SJCRH30 (cell line): ENCODE results near the gene EFCAB7. TPM values are rescaled to one million over a fixed set of nuclear protein-coding genes. Genes with fewer than 3 reads are reported as not detected.
"Not testable (repeated sequence)": the region's sequence is repeated elsewhere in the genome, so short reads cannot be mapped to it uniquely, and the experiment has no call there.

Experiments
- DNase-seq, 2 experiments: peaks; one replicate each; pipeline ENCODE4 v3.0.0-alpha.2; 2015 to 2020
- H3K27ac ChIP-seq: fragments of 250-450 bp; sonication (Bioruptor Pico); 2 replicates; pipeline ENCODE4 v1.5.1; 2020; ENCODE audit warnings: mild to moderate bottlenecking, moderate library complexity
- H3K27me3 ChIP-seq: fragments of 250-450 bp; sonication (Bioruptor Pico); 2 replicates; pipeline ENCODE4 v1.5.1; 2020; ENCODE audit warnings: mild to moderate bottlenecking, moderate library complexity
- H3K36me3 ChIP-seq: fragments of 250-450 bp; sonication (Bioruptor Pico); 2 replicates; pipeline ENCODE4 v1.5.1; 2020; ENCODE audit warnings: mild to moderate bottlenecking, moderate library complexity
- H3K4me1 ChIP-seq: fragments of 250-450 bp; sonication (Bioruptor Pico); 2 replicates; pipeline ENCODE4 v1.5.1; 2020; ENCODE audit warnings: mild to moderate bottlenecking, moderate library complexity
- H3K4me3 ChIP-seq: fragments of 250-450 bp; sonication (Bioruptor Pico); 2 replicates; pipeline ENCODE4 v1.5.1; 2020; ENCODE audit warnings: mild to moderate bottlenecking, moderate library complexity
- H3K9me3 ChIP-seq: fragments of 250-450 bp; sonication (Bioruptor Pico); replicated peaks from 2 replicates; pipeline ENCODE4 v1.5.1; 2020; ENCODE audit warnings: mild to moderate bottlenecking, moderate library complexity
- total RNA-seq: library from RNA; depleted of rRNA; stranded (reverse); fragments of >200 nt; shearing (Covaris generic); gene quantifications from 2 replicates; pipeline ENCODE4 v1.2.3, GENCODE V29; 2014

The EFCAB7 gene
- total RNA-seq, 1 experiment from 2014 or later, result 15.5 TPM

DNA sequence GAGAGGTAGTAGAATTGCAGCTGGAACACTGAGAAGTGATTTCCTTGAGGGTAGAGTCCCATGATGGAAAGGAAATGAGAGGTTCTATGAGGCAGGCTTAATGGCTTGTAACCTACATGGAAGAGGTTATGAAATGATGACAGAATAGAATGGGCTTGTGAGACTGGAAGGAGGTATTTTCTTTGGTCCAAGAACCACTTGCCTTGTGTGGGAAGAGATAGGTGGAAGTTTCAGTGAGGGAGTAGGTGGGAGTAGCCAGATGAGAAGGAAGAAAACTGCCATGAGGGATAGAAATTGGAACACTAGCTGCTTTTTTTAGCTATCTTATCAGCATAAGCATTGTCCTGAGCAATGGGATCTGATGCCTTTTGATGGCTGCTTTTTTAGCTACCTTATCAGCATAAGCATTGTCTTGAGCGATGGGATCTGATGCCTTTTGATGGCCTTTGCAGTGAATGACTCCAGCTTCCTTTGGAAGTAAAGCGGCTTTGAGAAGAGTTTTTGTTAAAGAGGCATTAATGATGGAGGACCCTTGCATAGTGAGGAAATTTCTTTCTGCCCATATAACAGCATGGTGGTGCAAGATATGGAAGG is 51.0 kb downstream of the EFCAB7 start:
- not testable (repeated sequence) for H3K4me3 ChIP-seq, DNase-seq, H3K27ac ChIP-seq, H3K4me1 ChIP-seq, H3K27me3 ChIP-seq, H3K9me3 ChIP-seq, H3K36me3 ChIP-seq

DNA sequence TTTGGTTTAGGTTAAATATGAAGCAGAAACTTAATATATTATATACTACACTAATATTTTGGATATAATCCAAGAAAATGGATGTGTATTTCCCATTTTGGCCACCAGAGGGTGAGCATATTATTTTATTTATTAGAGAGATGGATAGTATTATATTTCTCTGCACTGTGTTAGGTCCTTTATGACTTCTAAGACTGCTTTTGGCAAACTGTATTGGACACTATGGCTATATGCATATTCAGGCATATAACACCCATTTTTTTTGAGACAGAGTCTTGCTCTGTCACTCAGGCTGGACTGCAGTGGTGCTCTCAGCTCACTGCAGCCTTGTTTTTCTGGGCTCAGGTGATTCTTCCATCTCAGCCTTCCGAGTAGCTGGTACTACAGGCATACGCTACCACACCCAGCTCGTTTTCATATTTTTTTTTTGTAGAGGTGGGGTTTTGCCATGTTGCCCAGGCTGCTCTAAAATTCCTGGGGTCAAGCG is 52.1 kb downstream of the EFCAB7 start:
- Histone ChIP-seq H3K36me3 (no peaks in the 10 kb centered on the region), H3K4me3 (no peak overlapping the region), H3K9me3 (no peaks in the 10 kb centered on the region), H3K27ac (no peak overlapping the region), H3K27me3 (no peaks in the 10 kb centered on the region), H3K4me1 (no peaks in the 10 kb centered on the region)
- peak in 1 of 2 experiments; percentile 64 for DNase-seq

DNA sequence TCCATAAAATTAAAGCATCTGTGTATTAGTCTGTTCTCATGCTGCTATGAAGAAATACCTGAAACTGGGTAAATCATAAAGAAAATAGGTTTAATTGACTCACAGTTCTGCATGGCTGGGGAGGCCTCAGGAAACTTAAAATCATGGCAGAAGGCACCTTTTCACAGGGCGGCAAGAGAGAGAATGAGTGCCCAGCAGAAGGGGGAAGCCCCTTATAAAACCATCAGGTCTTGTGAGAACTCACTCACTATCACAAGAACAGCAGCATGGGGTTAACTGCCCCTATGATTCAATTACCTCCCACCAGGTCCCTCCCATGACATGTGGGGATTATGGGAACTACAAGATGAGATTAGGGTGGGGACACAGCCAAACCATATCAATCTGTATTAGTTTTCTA is 63.0 kb downstream of the EFCAB7 start:
- DNase-seq, H3K4me1 ChIP-seq, H3K27me3 ChIP-seq, H3K9me3 ChIP-seq, H3K36me3 ChIP-seq, H3K27ac ChIP-seq, H3K4me3 ChIP-seq: not testable (repeated sequence)

DNA sequence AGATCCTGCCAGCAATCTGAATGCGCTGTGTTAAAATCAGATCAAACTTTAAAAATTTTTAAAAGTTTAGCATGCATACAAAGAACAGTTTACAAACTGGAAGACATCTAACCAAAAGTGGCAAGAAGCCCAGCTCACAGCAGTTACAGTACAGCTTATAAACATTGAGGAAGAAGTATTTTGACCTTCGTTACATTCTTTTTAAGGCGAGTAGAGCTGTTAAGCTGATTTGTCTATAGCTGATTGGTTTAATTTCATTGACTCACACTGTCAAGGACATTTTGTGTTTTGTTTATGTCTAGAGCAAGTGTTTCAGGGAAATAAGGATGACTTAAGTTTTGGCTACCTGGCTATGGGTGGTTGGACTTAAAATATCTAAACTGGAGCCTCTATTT is 66.8 kb downstream of the EFCAB7 start:
- Histone ChIP-seq H3K4me1 (no peaks in the 10 kb centered on the region), H3K27me3 (no peaks in the 10 kb centered on the region), H3K27ac (no peak overlapping the region), H3K4me3 (no peak overlapping the region), H3K36me3 (no peaks in the 10 kb centered on the region), H3K9me3 (no peaks in the 10 kb centered on the region)
- no peak for DNase-seq

DNA sequence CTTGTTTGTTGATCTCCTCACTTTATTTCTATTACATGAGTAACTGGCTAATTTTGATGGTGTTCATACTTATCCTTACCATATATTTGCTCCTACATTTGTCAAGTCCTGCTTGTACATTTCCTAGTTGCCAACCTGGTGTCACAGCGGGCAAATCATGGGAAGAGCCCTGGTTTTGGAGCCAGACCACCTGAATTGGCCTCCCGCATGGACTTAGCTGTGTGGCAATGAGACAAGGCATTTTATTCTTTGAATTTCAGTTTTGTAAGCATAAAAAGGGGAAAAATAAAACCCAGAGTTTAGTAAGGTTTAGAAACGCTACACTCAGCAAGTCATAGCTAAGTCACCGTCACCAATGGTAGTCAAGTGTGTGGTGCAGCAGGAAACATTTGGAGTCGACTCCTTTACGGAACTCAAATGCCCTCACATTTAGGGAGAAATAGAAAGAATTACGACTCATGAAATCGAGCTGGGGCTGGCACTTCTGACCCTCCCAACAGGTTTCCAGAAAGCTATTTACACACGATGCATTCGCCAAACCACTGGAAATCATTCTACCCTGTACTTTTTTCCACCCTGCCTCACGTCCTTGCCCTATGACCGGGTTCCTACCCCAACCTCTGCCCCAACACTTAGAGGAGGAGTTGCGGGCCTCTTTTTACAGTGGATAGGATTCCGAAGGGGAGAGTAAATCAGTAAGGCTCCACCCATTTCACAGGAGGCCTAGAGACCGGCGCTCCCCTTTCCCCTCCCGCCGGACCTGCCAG is 69.4 kb downstream of the EFCAB7 start:
- H3K4me1 ChIP-seq, result no peaks in the 10 kb centered on the region
- no peaks in the 10 kb centered on the region for H3K9me3 ChIP-seq
- DNase-seq, result no peak
- H3K4me3 ChIP-seq, result peak overlapping the region; percentile 86
- no peaks in the 10 kb centered on the region for H3K36me3 ChIP-seq
- H3K27ac ChIP-seq, result peak overlapping the region; percentile 63; the same call in 1 of the 2 replicates
- no peaks in the 10 kb centered on the region for H3K27me3 ChIP-seq

DNA sequence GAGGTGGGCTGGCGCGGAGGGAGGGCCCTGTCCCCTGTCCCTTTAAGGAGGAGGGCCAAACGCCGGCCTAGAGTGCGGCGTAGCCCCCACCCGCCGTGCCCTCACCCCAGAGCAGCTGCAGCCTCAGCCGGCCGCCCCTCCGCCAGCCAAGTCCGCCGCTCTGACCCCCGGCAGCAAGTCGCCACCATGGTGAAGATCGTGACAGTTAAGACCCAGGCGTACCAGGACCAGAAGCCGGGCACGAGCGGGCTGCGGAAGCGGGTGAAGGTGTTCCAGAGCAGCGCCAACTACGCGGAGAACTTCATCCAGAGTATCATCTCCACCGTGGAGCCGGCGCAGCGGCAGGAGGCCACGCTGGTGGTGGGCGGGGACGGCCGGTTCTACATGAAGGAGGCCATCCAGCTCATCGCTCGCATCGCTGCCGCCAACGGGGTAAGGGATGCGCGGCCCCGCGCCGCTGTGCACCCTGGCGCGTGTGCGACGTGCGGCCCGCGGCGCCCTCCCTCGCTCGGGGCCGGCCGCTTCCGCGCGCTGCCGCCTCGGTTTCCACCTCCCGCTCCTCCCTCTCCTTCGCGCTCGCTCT is 70.1 kb downstream of the EFCAB7 start, which contains the start of gene PGM1:
TSS of gene PGM1 (plus strand) at position 109 of the 583 bp plus-strand sequence. CDS start at position 187, 78 bp downstream.
- no peaks in the 10 kb centered on the region for H3K4me1 ChIP-seq
- peak; percentile 87 to 88 for DNase-seq
- H3K9me3 ChIP-seq, result no peaks in the 10 kb centered on the region
- peak within 1 kb of the TSS; percentile 63 for H3K27ac ChIP-seq
- H3K4me3 ChIP-seq, result peak within 1 kb of the TSS; percentile 86
- no peaks in the 10 kb centered on the region for H3K27me3 ChIP-seq
- H3K36me3 ChIP-seq, result no peaks in the 10 kb centered on the region

DNA sequence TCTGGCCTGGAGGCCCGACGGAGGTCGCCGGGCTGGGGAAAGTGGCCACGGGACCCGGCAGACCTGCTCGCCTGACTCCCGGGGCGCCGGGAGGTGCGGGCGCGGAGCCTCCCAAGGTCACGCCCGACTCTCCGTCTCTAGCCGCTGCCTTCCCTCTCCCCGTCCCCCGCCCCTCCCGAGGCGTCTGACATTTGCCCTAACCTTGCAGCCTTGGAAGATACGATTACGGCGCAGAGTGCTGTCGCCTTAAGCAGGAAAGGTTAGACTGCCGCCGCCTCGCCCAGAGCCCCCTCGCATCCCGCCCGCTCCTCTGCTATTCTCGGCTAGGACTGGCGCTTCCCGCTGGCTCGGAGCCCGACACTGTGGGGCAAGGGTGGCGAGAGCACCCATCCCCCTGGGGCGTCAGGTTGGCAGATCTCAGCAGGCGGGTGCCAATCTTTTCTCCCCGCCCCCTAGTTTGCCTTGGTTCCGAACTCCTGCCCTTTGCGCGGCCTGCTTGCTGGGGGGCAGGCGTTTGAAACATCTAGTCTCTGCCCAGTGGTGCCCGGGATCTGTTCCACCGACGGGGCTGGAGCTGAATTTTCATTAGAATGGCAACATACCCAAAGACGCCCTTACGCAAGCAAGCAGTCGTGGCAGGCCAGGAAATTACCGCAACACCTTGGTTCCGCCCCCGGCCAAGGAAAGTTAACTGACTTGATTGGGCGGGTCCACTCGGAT is 70.7 kb downstream of the EFCAB7 start:
- DNase-seq, result peak; percentile 58 to 61
- Histone ChIP-seq H3K9me3 (no peaks in the 10 kb centered on the region), H3K4me3 (peak overlapping the region; percentile 86), H3K27ac (peak overlapping the region; percentile 63), H3K27me3 (no peaks in the 10 kb centered on the region), H3K36me3 (no peaks in the 10 kb centered on the region), H3K4me1 (no peaks in the 10 kb centered on the region)

DNA sequence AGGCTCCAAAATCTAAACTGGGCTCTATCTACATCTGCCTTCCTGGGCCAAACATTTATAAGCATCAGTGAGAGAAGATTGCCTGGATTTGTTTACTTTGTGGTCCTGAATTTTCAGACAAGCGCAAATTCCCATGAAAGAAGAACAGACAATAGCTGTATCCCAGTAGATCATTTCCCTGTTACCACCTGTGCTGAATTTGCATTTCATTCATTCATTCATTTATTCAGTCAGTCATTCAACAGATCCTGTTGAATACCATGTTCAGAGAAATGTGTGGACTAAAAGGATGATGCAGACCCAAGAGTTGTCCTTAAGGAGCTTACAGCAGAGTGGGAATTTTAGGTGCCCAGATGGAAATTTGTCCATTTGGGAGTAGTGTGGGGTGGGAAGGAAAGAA is 72.1 kb downstream of the EFCAB7 start:
- no peak for DNase-seq
- Histone ChIP-seq H3K27ac (no peak overlapping the region), H3K27me3 (no peaks in the 10 kb centered on the region), H3K9me3 (no peaks in the 10 kb centered on the region), H3K36me3 (no peaks in the 10 kb centered on the region), H3K4me3 (no peak overlapping the region), H3K4me1 (no peaks in the 10 kb centered on the region)

DNA sequence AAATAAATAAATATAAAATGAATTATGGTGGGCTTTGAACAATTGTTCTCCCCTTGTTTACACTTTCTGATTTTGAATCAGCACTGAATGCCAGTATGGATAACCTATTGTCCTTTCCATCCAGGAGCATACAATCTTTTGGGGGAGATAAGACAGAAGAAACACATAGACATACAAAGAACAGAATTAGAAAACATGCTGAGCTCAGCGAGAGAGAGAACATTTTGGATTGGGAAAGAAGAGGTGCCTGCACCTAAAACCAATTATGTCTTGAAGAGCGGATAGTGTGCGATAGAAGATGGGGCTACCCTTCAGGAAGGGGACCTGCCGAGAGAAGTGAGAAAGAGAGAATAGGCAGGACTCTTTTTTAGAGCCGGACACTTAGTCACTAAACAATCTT is 76.5 kb downstream of the EFCAB7 start:
- DNase-seq, result no peak
- Histone ChIP-seq H3K4me3 (no peak overlapping the region), H3K36me3 (no peaks in the 10 kb centered on the region), H3K27ac (no peak overlapping the region), H3K9me3 (no peaks in the 10 kb centered on the region), H3K27me3 (no peaks in the 10 kb centered on the region), H3K4me1 (peaks cover 13% of the 10 kb centered on the region)

DNA sequence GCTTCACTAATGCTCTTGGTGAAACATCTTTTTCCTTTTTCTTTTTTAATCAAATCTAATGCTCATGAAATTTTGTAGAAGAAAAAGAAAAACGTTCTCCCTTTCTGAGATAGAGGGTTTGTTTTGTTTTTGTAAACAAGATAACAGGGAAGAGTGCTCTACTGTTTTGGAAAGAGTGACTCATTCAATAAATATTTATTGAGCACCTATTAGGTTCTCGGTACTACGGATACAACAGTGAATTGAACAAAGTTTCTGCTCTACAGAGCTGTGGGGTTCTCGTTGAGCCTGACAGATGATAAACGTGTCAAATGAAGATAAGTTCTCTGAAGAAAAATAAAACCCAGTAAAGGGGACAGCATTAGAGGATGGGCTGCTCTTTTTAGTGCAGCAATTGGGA is 76.9 kb downstream of the EFCAB7 start:
- Histone ChIP-seq H3K4me1 (peaks cover 13% of the 10 kb centered on the region), H3K9me3 (no peaks in the 10 kb centered on the region), H3K4me3 (no peak overlapping the region), H3K27me3 (no peaks in the 10 kb centered on the region), H3K27ac (no peak overlapping the region), H3K36me3 (no peaks in the 10 kb centered on the region)
- no peak for DNase-seq

DNA sequence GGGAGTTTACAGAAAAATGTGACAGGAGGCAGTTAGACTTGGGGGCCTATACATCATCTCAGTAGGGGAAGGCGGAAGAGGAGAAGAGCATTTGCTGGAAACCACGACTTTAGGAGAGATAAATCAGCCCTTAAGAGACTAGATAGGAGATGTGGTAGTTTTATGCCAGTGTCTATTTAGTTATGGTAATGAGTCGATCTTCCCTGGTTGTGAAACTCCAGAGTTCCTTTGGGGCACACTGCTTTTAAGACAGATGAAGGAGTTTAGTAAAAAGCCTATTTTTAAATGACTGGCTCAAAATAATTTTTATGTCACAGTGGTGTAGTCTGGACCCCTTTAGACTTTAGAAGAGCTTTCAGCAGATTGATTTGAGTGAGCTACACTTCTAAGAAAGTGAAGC is 77.7 kb downstream of the EFCAB7 start:
- Histone ChIP-seq H3K27me3 (no peaks in the 10 kb centered on the region), H3K4me3 (no peak overlapping the region), H3K27ac (no peak overlapping the region), H3K4me1 (peaks cover 13% of the 10 kb centered on the region), H3K36me3 (no peaks in the 10 kb centered on the region), H3K9me3 (no peaks in the 10 kb centered on the region)
- DNase-seq, result no peak

DNA sequence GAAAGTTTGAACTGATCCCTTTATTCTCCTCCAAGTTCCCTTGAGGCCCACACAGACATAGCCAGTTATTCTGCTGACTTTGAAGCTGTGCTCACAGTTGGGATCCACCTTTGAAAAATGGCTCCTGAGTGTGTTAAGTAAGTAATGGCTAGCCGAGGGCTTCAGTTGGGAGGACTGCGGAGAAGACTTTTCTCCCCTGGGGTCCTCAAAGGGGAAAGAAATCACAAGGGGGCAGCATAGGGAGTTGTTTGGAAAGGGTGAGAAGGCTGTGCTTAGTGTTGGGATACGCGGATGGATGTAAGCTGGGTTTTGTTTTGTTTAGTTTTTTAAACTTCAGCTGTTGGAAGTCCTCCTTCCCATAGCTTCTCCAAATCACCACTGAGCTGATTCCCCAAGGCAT is 78.1 kb downstream of the EFCAB7 start:
- no peaks in the 10 kb centered on the region for H3K27me3 ChIP-seq
- no peak overlapping the region for H3K27ac ChIP-seq
- H3K9me3 ChIP-seq, result no peaks in the 10 kb centered on the region
- H3K36me3 ChIP-seq, result no peaks in the 10 kb centered on the region
- peaks cover 13% of the 10 kb centered on the region for H3K4me1 ChIP-seq
- DNase-seq, result peak; percentile 19 to 37
- no peak overlapping the region for H3K4me3 ChIP-seq

DNA sequence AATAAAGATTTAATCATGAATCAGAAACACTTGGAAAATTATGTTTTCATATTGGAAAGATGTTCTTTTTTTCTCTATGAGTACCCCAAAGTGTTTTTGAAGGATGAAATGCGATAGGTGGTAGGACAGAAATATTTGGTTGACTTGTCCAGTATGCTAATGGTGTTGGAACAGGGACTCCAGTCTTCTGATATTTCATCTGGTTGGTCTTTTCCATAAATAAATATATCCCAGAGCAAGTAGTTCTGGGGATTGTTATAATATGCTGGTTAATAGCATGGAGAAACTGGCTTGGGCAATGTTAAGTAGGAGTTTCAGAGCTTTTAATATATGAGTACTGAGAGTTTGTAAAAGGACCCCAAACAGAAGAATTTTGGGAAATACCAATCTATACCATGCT is 78.6 kb downstream of the EFCAB7 start:
- Histone ChIP-seq H3K27ac (no peak overlapping the region), H3K4me3 (no peak overlapping the region), H3K4me1 (peaks cover 13% of the 10 kb centered on the region), H3K27me3 (no peaks in the 10 kb centered on the region), H3K9me3 (no peaks in the 10 kb centered on the region), H3K36me3 (no peaks in the 10 kb centered on the region)
- no peak for DNase-seq

DNA sequence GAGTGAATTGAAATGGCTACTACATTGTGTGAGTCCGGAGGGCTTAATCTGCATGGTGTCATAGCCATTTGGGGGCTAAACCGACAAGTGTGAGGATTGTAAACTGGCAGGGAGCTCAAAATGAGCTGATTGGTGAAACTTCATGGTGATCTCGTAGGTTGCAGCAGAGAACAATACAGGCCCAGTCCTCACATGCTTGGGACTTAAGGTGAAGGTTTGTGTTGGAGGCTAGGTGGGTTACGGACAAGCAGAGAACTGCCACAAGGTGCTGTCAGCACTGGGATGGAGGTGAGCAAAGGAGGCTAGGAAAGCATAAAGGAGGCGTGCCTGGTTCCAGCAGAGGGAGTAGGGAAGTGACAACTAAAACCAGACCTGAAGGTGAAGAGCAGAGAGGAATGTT is 79.3 kb downstream of the EFCAB7 start:
- H3K4me1 ChIP-seq, result peaks cover 13% of the 10 kb centered on the region

DNA sequence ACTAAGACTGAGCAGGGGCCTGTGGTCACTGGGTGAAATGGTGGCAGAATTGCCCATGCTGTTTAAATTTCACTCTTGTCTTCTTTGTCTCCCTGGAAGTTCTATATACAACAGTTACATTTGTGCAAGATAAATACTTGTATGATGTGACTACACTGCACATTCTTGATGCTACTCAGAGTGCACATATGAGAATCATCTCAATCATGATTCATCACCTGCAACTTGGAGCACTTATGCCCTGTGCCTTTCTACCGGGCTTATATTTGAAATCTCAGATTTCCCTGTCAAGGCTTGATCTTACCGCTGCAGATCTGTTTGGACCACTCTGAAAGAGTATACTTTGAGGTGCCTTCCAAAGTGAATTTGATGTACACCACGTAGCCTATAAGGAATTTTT is 80.5 kb downstream of the EFCAB7 start:
- H3K4me3 ChIP-seq, result no peak overlapping the region
- no peak for DNase-seq
- peaks cover 13% of the 10 kb centered on the region for H3K4me1 ChIP-seq
- H3K36me3 ChIP-seq, result no peaks in the 10 kb centered on the region
- H3K27ac ChIP-seq, result no peak overlapping the region
- no peaks in the 10 kb centered on the region for H3K27me3 ChIP-seq
- H3K9me3 ChIP-seq, result no peaks in the 10 kb centered on the region

More for the DNA sequence above, 79.3 kb downstream of the EFCAB7 start:
- no peaks in the 10 kb centered on the region for H3K27me3 ChIP-seq
- no peak overlapping the region for H3K27ac ChIP-seq
- H3K4me3 ChIP-seq, result no peak overlapping the region
- peak; percentile 13 to 51 for DNase-seq
- no peaks in the 10 kb centered on the region for H3K9me3 ChIP-seq
- no peaks in the 10 kb centered on the region for H3K36me3 ChIP-seq
